ENCODE data around the gene KLHL18.

KLHL18 gene

DNA sequence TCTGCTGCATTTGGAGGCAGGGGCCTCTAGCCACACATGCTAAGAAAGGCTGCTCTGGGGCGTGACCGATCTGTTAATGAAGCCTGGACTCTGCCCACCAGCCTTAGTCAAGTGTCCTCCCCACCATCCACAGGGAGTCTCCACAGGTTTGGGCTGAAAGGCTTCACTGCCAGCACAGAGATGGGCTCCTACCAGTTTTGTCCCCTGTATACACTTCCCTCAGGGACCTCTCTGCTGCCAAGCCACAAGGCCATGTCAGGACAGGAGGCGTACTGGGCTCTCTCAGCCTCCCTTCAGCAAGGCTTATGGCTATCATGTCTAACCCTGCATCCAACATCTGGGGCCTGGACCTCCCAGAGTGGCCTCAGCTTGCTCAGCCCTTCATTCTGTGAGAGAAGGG lies 23.6 kb upstream of the KLHL18 start:
- no peak overlapping the region; the same call in 1 of the 2 replicates for H3K27ac ChIP-seq
- H3K9me3 ChIP-seq (ENCODE audit: severe bottlenecking), result no peaks in the 10 kb centered on the region
- H3K27me3 ChIP-seq (ENCODE audit: insufficient read depth, low read depth, severe bottlenecking), result no peaks in the 10 kb centered on the region
- H3K36me3 ChIP-seq, result no peaks in the 10 kb centered on the region
- TF ChIP-seq, protein P1, sequence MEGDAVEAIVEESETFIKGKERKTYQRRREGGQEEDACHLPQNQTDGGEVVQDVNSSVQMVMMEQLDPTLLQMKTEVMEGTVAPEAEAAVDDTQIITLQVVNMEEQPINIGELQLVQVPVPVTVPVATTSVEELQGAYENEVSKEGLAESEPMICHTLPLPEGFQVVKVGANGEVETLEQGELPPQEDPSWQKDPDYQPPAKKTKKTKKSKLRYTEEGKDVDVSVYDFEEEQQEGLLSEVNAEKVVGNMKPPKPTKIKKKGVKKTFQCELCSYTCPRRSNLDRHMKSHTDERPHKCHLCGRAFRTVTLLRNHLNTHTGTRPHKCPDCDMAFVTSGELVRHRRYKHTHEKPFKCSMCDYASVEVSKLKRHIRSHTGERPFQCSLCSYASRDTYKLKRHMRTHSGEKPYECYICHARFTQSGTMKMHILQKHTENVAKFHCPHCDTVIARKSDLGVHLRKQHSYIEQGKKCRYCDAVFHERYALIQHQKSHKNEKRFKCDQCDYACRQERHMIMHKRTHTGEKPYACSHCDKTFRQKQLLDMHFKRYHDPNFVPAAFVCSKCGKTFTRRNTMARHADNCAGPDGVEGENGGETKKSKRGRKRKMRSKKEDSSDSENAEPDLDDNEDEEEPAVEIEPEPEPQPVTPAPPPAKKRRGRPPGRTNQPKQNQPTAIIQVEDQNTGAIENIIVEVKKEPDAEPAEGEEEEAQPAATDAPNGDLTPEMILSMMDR (IDR thresholded peaks at IDR 0.05; ENCODE audit: low read depth, low read length), result no peak
- DNase-seq, result no peak
- H3K4me3 ChIP-seq (ENCODE audit: low read depth, low read length), result no peak overlapping the region

DNA sequence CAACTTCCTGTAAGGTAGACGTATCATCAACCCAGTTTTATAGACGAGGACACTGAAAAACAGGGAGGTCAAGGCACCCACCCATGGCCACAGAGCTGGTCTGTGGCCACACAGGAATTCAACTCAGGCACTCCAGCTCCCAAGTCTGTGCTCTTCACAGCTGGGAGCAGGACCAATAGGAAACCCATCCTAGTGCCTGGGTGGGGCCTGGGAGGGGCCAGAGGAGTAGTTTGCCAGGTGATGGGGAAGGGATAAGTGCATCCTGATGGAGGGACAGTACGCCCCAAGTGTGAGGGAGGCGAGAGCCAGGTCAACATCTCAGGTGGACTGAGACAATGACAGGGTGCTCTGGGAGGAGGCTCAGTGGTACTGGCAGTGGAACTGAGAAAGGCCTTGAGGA lies 22.1 kb upstream of the KLHL18 start:
- Histone ChIP-seq H3K27ac (no peak overlapping the region), H3K27me3 (ENCODE audit: insufficient read depth, low read depth, severe bottlenecking) (no peaks in the 10 kb centered on the region), H3K9me3 (ENCODE audit: severe bottlenecking) (no peaks in the 10 kb centered on the region), H3K36me3 (no peaks in the 10 kb centered on the region), H3K4me3 (ENCODE audit: low read depth, low read length) (no peak overlapping the region)
- DNase-seq, result no peak
- TF ChIP-seq, protein P1 (IDR thresholded peaks at IDR 0.05; ENCODE audit: low read depth, low read length), result no peak

DNA sequence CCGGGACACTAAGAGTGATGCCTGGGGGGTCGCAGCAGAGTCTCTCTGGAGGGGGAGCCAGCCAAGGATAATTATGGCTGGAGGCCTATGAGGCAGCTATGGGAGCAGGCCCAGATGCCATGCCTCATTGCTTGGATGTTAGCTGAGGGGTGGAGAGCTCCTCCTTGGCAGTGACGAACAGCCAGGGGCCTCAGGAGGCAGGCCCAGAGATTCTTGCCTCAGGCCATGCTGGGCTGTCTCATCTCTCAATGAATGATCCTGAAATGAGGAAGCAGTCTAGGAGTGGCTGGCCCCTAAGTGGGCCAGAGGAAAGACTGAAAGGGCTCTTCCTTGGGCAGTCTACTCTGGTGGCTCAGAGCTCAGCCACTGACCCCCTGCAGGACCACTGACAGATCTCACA lies 21.4 kb upstream of the KLHL18 start:
- Histone ChIP-seq H3K27me3 (ENCODE audit: insufficient read depth, low read depth, severe bottlenecking) (no peaks in the 10 kb centered on the region), H3K36me3 (no peaks in the 10 kb centered on the region), H3K27ac (no peak overlapping the region), H3K9me3 (ENCODE audit: severe bottlenecking) (no peaks in the 10 kb centered on the region), H3K4me3 (ENCODE audit: low read depth, low read length) (no peak overlapping the region)
- TF ChIP-seq, protein P1 (IDR thresholded peaks at IDR 0.05; ENCODE audit: low read depth, low read length), result no peak
- no peak for DNase-seq

DNA sequence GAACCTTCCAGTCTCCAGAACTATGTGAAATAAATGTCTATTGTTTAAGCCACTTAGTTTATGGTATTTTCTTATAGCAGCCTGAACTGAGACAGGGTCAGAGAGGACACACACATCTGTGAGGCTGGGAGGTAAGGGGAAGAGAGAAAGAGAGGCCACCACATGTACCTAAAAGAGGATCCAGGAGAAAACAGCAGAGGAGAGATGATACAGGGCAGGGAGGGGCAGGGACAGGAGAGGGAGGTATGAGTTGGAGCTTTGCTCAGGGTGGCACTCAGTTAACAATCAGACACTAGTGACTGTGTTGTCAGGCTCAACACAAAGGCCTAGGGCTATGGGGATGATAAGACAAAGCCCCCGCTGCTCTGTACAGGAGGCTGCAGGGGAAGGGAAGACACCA lies 17.7 kb upstream of the KLHL18 start:
- Histone ChIP-seq H3K27me3 (ENCODE audit: insufficient read depth, low read depth, severe bottlenecking) (no peaks in the 10 kb centered on the region), H3K36me3 (no peaks in the 10 kb centered on the region), H3K9me3 (ENCODE audit: severe bottlenecking) (no peaks in the 10 kb centered on the region), H3K27ac (no peak overlapping the region), H3K4me3 (ENCODE audit: low read depth, low read length) (no peak overlapping the region)
- no peak for DNase-seq
- TF ChIP-seq, protein P1 (IDR thresholded peaks at IDR 0.05; ENCODE audit: low read depth, low read length), result no peak

DNA sequence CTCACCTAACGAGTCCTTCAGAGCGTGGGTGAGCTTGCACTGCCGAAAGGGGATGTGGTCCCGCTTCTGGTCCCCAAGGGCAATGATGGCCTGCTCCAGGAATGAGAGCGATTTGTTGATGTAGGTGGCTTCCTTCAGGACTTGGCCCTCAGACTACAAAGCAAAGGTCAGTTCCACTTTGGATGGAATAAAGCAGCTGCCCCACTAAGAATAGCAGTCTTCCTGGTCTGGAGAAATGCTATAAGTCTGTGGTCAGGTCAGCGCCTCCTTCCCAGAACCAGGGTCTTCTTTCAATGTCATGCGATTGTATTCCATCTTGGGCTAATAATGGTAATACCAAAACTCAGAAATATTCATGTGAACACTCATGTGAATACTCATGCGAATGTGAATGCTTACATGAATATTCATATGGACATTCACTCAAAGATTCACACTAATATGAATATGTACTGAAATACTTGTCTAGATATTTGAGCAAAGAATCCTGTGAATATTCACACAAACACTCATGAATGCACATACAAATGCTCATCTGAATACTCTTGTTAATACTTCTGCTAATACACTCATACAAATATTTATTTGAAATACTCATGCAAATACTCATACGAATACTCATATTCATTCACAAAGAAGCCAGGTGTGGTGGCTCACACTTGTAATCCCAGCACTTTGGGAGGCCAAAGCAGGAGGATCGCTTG lies 16.9 kb upstream of the KLHL18 start:
- Histone ChIP-seq H3K27me3 (ENCODE audit: insufficient read depth, low read depth, severe bottlenecking) (no peaks in the 10 kb centered on the region), H3K36me3 (no peaks in the 10 kb centered on the region), H3K27ac (no peak overlapping the region), H3K9me3 (ENCODE audit: severe bottlenecking) (no peaks in the 10 kb centered on the region), H3K4me3 (ENCODE audit: low read depth, low read length) (no peak overlapping the region)
- no peak for DNase-seq
- TF ChIP-seq, protein P1 (IDR thresholded peaks at IDR 0.05; ENCODE audit: low read depth, low read length), result no peak
